ENCODE results near the gene LIPH. TPM values are rescaled to one million over a fixed set of nuclear protein-coding genes. Genes with fewer than 3 reads are reported as not detected.

The LIPH gene
- total and polyA plus RNA-seq, 2 of the 8 experiments (the other 6 are each of a cell fraction or from before 2014, with no cell fraction given) = 0.08 TPM; not detected in 1

- TF ChIP-seq, protein P1, sequence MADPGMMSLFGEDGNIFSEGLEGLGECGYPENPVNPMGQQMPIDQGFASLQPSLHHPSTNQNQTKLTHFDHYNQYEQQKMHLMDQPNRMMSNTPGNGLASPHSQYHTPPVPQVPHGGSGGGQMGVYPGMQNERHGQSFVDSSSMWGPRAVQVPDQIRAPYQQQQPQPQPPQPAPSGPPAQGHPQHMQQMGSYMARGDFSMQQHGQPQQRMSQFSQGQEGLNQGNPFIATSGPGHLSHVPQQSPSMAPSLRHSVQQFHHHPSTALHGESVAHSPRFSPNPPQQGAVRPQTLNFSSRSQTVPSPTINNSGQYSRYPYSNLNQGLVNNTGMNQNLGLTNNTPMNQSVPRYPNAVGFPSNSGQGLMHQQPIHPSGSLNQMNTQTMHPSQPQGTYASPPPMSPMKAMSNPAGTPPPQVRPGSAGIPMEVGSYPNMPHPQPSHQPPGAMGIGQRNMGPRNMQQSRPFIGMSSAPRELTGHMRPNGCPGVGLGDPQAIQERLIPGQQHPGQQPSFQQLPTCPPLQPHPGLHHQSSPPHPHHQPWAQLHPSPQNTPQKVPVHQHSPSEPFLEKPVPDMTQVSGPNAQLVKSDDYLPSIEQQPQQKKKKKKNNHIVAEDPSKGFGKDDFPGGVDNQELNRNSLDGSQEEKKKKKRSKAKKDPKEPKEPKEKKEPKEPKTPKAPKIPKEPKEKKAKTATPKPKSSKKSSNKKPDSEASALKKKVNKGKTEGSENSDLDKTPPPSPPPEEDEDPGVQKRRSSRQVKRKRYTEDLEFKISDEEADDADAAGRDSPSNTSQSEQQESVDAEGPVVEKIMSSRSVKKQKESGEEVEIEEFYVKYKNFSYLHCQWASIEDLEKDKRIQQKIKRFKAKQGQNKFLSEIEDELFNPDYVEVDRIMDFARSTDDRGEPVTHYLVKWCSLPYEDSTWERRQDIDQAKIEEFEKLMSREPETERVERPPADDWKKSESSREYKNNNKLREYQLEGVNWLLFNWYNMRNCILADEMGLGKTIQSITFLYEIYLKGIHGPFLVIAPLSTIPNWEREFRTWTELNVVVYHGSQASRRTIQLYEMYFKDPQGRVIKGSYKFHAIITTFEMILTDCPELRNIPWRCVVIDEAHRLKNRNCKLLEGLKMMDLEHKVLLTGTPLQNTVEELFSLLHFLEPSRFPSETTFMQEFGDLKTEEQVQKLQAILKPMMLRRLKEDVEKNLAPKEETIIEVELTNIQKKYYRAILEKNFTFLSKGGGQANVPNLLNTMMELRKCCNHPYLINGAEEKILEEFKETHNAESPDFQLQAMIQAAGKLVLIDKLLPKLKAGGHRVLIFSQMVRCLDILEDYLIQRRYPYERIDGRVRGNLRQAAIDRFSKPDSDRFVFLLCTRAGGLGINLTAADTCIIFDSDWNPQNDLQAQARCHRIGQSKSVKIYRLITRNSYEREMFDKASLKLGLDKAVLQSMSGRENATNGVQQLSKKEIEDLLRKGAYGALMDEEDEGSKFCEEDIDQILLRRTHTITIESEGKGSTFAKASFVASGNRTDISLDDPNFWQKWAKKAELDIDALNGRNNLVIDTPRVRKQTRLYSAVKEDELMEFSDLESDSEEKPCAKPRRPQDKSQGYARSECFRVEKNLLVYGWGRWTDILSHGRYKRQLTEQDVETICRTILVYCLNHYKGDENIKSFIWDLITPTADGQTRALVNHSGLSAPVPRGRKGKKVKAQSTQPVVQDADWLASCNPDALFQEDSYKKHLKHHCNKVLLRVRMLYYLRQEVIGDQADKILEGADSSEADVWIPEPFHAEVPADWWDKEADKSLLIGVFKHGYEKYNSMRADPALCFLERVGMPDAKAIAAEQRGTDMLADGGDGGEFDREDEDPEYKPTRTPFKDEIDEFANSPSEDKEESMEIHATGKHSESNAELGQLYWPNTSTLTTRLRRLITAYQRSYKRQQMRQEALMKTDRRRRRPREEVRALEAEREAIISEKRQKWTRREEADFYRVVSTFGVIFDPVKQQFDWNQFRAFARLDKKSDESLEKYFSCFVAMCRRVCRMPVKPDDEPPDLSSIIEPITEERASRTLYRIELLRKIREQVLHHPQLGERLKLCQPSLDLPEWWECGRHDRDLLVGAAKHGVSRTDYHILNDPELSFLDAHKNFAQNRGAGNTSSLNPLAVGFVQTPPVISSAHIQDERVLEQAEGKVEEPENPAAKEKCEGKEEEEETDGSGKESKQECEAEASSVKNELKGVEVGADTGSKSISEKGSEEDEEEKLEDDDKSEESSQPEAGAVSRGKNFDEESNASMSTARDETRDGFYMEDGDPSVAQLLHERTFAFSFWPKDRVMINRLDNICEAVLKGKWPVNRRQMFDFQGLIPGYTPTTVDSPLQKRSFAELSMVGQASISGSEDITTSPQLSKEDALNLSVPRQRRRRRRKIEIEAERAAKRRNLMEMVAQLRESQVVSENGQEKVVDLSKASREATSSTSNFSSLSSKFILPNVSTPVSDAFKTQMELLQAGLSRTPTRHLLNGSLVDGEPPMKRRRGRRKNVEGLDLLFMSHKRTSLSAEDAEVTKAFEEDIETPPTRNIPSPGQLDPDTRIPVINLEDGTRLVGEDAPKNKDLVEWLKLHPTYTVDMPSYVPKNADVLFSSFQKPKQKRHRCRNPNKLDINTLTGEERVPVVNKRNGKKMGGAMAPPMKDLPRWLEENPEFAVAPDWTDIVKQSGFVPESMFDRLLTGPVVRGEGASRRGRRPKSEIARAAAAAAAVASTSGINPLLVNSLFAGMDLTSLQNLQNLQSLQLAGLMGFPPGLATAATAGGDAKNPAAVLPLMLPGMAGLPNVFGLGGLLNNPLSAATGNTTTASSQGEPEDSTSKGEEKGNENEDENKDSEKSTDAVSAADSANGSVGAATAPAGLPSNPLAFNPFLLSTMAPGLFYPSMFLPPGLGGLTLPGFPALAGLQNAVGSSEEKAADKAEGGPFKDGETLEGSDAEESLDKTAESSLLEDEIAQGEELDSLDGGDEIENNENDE (IDR thresholded peaks at IDR 0.05; ENCODE audit: insufficient replicate concordance, low read length) = no peak
- TF ChIP-seq TBP (IDR thresholded peaks at IDR 0.05; ENCODE audit: low read depth, low read length) (no peak), NRF1 (IDR thresholded peaks at IDR 0.05; ENCODE audit: low read depth, low read length) (no peak), SIN3A (conservative IDR thresholded peaks at IDR 0.05 in 1 of 2, IDR thresholded peaks at IDR 0.05 in 1 of 2; ENCODE audit: low read depth in 1 of 2, low read length in 2 of 2) (no peak), PHF8 (conservative IDR thresholded peaks at IDR 0.05; ENCODE audit: low read depth, low read length) (no peak), EP300 (IDR thresholded peaks at IDR 0.05; ENCODE audit: borderline replicate concordance in 1 of 2, low read depth in 2 of 2, low read length in 2 of 2) (no peak)
These were observed 17.9 kb downstream of the LIPH start (continued) for GRCh38 chr3:185534511-185534910.

All from H1 (cell line).